Muscle of leg (tissue), 11 donors: ENCODE measurements around the gene SRMS. TPM values are rescaled to one million over a fixed set of nuclear protein-coding genes. Genes with fewer than 3 reads are reported as not detected.

Experiments used
- DNase-seq: peaks from one replicate; pipeline ENCODE4 v3.0.0; 2013
- H3K27ac ChIP-seq: one replicate; pipeline ENCODE4 v1.5.1; 2013; ENCODE audit warnings: mild to moderate bottlenecking, low read length, control low read depth
- H3K27me3 ChIP-seq: one replicate; pipeline ENCODE4 v1.6.1; 2013; ENCODE audit warnings: low read length; ENCODE audit not compliant: control insufficient read depth, insufficient read depth
- H3K36me3 ChIP-seq: one replicate; pipeline ENCODE4 v1.6.1; 2013; ENCODE audit warnings: low read length; ENCODE audit not compliant: control insufficient read depth, insufficient read depth
- H3K4me1 ChIP-seq: one replicate; pipeline ENCODE4 v1.6.1; 2013; ENCODE audit warnings: low read length; ENCODE audit not compliant: control insufficient read depth, insufficient read depth
- H3K4me3 ChIP-seq: one replicate; pipeline ENCODE4 v1.5.1; 2013; ENCODE audit warnings: low read length, control low read depth
- H3K9me3 ChIP-seq: replicated peaks from 2 replicates; pipeline ENCODE4 v1.6.1; 2013; ENCODE audit warnings: low read depth, low read length; ENCODE audit not compliant: control insufficient read depth
- WGBS: methylation state at CpG from one replicate; pipeline ENCODE4 v1.1.5; 2013; ENCODE audit warnings: missing lambda C conversion rate; ENCODE audit not compliant: insufficient coverage; 5-methylcytosine and 5-hydroxymethylcytosine counted together
- polyA plus RNA-seq, 8 donors: library from polyadenylated mRNA; unstranded; fragments of 120-200 nt; gene quantifications; one replicate each; pipeline versions ENCODE4 v1.2.1 to v1.2.3, GENCODE V29; 2013; ENCODE audit warnings: inconsistent platforms in 1 of 8, low replicate concordance in 1 of 8; ENCODE audit not compliant: insufficient read length in 8 of 8, insufficient read depth in 1 of 8
- total RNA-seq: library from RNA; stranded (reverse); fragments of 120-200 nt; gene quantifications from one replicate; pipeline ENCODE4 v1.2.4, GENCODE V29; 2013

Gene SRMS
- total and polyA plus RNA-seq, 9 donors = not detected

- Histone ChIP-seq H3K27me3 (no peaks in the 10 kb centered on the region), H3K4me3 (no peak overlapping the region), H3K27ac (no peak overlapping the region), H3K4me1 (peaks cover 17% of the 10 kb centered on the region), H3K36me3 (peaks cover 83% of the 10 kb centered on the region), H3K9me3 (no peaks in the 10 kb centered on the region)
- no peak for DNase-seq
- WGBS = 89% methylated on average over 43 of the region's 43 CpGs
Observed at GRCh38 chr20:63565699-63566335, 18.3 kb upstream of the SRMS start.

- Histone ChIP-seq H3K4me3 (no peak overlapping the region), H3K4me1 (peaks cover 14% of the 10 kb centered on the region), H3K9me3 (no peaks in the 10 kb centered on the region), H3K27ac (no peak overlapping the region), H3K27me3 (no peaks in the 10 kb centered on the region), H3K36me3 (peaks cover 87% of the 10 kb centered on the region)
- WGBS = 93% methylated on average over 61 of the region's 61 CpGs
- no peak for DNase-seq
Observed at GRCh38 chr20:63565021-63565698, 17.6 kb upstream of the SRMS start.

GRCh38 chr20:63564036-63564810, 16.7 kb upstream of the SRMS start:
- WGBS = 95% methylated on average over 58 of the region's 62 CpGs
- Histone ChIP-seq H3K9me3 (no peaks in the 10 kb centered on the region), H3K36me3 (peaks cover 87% of the 10 kb centered on the region), H3K27me3 (no peaks in the 10 kb centered on the region), H3K4me1 (peaks cover 9% of the 10 kb centered on the region), H3K4me3 (no peak overlapping the region), H3K27ac (no peak overlapping the region)
- DNase-seq = no peak

GRCh38 chr20:63563225-63563935, 15.8 kb upstream of the SRMS start:
- Histone ChIP-seq H3K4me1 (peaks cover 5% of the 10 kb centered on the region), H3K27ac (no peak overlapping the region), H3K27me3 (no peaks in the 10 kb centered on the region), H3K36me3 (peaks cover 87% of the 10 kb centered on the region), H3K9me3 (no peaks in the 10 kb centered on the region), H3K4me3 (no peak overlapping the region)
- 93% methylated on average over 55 of the region's 55 CpGs for WGBS
- DNase-seq = no peak

GRCh38 chr20:63562461-63563224, 15.1 kb upstream of the SRMS start:
- H3K9me3 ChIP-seq = no peaks in the 10 kb centered on the region
- 90% methylated on average over 54 of the region's 54 CpGs for WGBS
- no peaks in the 10 kb centered on the region for H3K27me3 ChIP-seq
- no peaks in the 10 kb centered on the region for H3K4me1 ChIP-seq
- peaks cover 80% of the 10 kb centered on the region for H3K36me3 ChIP-seq
- H3K4me3 ChIP-seq = no peak overlapping the region
- no peak for DNase-seq
- no peak overlapping the region for H3K27ac ChIP-seq

DNA sequence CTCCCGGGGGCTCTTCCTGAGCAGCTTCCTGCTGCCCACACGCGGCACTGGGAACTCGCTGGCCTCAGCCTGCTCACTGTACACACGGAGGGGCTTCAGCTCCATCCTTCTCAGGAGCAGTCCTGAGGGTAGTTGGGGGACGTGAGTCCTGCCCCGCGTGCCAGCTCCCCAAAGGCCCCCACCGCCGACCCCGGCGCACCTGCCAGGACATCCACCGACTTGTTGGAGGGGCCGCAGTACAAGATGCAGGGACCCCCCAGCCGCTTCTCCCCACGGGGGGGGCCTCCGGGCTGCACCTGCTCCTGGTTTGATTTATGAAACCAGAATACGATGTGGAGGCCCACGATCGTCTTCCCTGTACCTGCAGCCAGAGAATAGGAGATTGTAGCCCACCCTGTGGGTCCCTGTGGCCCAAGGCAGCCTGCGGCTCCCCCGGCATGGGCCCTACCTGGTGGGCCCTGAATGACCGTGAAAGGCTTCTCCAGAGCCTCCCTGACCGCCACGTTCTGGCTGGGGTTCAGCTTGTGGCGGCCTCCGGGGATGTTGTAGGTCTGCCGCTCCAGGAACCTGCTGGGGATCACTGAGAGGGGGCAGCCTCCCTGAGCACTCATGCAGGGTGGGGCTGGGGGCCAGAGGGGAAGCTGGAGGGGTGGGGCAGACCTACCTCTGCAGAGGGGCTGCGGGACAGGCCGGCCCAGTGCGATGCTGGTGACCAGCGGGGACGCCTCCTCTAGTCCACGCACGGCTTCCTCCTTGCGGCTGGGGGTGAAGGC, 14.3 kb upstream of the SRMS start:
- H3K36me3 ChIP-seq = peaks cover 73% of the 10 kb centered on the region
- WGBS = 75% methylated on average over 30 of the region's 36 CpGs

DNA sequence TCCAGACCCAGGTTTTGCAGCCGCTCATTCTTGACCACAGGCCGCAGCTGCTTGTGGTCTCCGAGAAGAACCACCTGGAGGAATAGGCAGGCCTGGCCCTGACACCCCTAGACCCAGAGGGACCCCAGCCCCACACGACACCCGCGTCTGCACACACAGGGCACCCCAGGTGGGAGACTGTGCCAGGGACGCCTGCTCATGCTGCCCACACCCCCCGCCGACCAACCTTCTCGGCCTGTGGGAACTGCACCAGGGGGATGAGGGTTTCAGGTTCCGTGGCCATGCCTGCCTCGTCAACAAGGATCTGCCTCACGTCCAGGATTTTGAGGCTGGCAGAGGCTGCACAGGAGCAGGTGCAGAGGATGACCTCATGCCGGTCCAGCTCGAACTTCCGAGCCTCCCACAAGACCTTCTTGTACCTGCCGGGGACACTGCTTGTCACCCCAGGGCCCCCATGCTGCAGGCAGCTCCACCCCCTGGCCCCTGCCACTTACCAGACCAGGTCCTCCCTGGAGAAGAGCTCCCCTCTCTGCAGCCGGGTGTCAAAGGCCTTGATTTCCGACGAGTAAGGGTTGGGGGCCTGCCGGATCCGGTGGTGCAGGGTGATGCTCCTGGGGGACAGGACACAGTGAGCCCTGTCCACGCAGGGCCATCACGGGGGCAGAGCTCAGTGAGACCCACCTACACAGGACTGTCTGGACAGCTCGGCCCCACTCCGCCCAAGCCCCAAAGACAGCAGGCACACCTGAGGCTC, 13.5 kb upstream of the SRMS start:
- H3K9me3 ChIP-seq = no peaks in the 10 kb centered on the region

More for the DNA sequence above, 14.3 kb upstream of the SRMS start:
- Histone ChIP-seq H3K4me1 (peaks cover 7% of the 10 kb centered on the region), H3K4me3 (no peak overlapping the region), H3K27me3 (no peaks in the 10 kb centered on the region), H3K27ac (no peak overlapping the region), H3K9me3 (no peaks in the 10 kb centered on the region)
- no peak for DNase-seq

DNA sequence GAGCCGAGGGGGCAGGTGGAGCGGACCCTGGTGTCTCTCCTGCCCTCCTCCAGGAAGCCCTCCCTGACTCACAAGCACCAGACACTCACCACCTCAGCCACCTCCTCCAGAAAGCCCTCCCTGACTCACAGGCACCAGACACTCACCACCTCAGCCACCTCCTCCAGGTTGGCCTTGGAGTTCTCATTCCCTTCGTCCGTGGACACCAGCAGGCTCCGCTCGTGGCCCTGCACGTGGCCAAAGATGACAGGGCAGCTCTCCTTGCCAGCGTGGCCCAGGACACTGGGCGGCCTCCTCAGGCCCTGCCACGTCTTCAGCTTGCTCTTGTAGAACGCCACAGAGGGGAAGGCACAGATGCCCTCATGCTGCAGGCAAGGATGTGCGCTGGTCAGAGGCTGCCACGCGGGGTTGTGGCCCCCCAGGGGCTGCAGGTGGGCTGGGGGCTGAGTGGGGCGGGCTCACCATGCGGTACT, 12.8 kb upstream of the SRMS start:
- no peaks in the 10 kb centered on the region for H3K9me3 ChIP-seq
- no peak overlapping the region for H3K27ac ChIP-seq
- 94% methylated on average over 16 of the region's 16 CpGs for WGBS
- H3K4me3 ChIP-seq = no peak overlapping the region
- H3K36me3 ChIP-seq = peaks cover 60% of the 10 kb centered on the region
- no peaks in the 10 kb centered on the region for H3K27me3 ChIP-seq
- H3K4me1 ChIP-seq = peaks cover 8% of the 10 kb centered on the region
- no peak for DNase-seq

More for the DNA sequence above, 13.5 kb upstream of the SRMS start:
- WGBS = 81% methylated on average over 26 of the region's 26 CpGs
- H3K4me3 ChIP-seq = no peak overlapping the region
- H3K4me1 ChIP-seq = peaks cover 8% of the 10 kb centered on the region
- no peak for DNase-seq
- no peak overlapping the region for H3K27ac ChIP-seq
- no peaks in the 10 kb centered on the region for H3K27me3 ChIP-seq
- peaks cover 66% of the 10 kb centered on the region for H3K36me3 ChIP-seq
